MM.1S (cell line): ENCODE results near the gene CELF2.

Experiments
- EZH2 ChIP-seq: fragments of 300-600 bp; sonication (generic); optimal IDR thresholded peaks from 2 replicates; pipeline ENCODE3; 2017; ENCODE audit warnings: low read depth, mild to moderate bottlenecking, antibody characterized with exemption, low read length, mixed read lengths
- EZH2phosphoT487 ChIP-seq: fragments of 300-600 bp; sonication (generic); IDR thresholded peaks from 2 replicates; pipeline ENCODE4 v1.6.1; 2018; ENCODE audit warnings: antibody characterized with exemption, low read length
- TF ChIP-seq, protein P1 (sequence below): fragments of 300-600 bp; sonication (generic); IDR thresholded peaks from 2 replicates; pipeline ENCODE4 v1.5.1; 2016; ENCODE audit warnings: antibody characterized with exemption, low read length, mixed read lengths

DNA sequence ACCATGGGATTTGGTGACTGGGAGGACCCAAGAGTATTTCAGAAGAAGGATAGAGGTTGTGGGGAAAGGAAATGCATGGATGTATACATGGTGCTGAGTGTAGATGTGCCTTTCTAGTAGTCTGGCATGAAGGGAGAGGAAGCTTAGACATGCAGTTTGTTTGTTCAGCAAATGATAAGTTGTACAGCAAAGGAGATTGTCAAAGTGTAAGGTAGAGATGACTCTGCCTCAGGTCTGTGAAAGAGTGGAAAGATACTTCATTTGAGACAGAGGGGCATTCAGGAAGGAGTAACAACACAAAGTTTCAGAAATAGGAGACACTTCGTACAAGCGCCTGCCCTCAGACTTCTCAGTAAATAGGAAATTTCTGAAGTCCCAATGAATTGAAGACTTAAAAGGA lies 152.3 kb downstream of the CELF2 start:
- TF ChIP-seq, protein P1, sequence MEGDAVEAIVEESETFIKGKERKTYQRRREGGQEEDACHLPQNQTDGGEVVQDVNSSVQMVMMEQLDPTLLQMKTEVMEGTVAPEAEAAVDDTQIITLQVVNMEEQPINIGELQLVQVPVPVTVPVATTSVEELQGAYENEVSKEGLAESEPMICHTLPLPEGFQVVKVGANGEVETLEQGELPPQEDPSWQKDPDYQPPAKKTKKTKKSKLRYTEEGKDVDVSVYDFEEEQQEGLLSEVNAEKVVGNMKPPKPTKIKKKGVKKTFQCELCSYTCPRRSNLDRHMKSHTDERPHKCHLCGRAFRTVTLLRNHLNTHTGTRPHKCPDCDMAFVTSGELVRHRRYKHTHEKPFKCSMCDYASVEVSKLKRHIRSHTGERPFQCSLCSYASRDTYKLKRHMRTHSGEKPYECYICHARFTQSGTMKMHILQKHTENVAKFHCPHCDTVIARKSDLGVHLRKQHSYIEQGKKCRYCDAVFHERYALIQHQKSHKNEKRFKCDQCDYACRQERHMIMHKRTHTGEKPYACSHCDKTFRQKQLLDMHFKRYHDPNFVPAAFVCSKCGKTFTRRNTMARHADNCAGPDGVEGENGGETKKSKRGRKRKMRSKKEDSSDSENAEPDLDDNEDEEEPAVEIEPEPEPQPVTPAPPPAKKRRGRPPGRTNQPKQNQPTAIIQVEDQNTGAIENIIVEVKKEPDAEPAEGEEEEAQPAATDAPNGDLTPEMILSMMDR = no peak
- TF ChIP-seq EZH2 = no peak
- no peak for TF ChIP-seq EZH2phosphoT487
